GM18499 (cell line): ENCODE data around the gene MZB1.

Source experiments
- ATAC-seq: cut with Tn5 transposase; IDR thresholded peaks from one replicate; pipeline ENCODE4 v1.9.1; 2021; ENCODE audit warnings: moderate number of reproducible peaks; ENCODE audit not compliant: insufficient read depth, unreplicated experiment

MZB1 gene

DNA sequence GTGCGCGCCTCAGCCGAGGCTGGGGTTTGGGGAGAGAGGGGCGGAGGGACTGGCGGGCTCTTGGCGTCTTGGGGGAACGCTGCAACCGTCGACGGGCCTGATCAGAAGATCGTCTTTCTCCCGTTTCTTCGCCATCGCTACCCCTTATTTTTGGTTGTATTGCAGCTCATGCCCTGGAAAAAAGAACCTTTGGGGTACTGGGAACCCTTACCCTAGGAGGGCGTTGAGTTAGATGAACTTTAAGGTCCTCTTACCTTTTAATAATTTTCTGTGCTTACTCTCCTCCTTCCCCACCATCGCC lies 47.3 kb downstream of the MZB1 start:
- no peak for ATAC-seq

- ATAC-seq: peak; percentile 82
These were observed 47.9 kb downstream of the MZB1 start, which contains the start of gene PAIP2 for GRCh38 chr5:139341689-139342422. Gene PAIP2 (plus strand): TSS chr5:139341854. CDS start chr5:139363785, 21,931 bp downstream.

GRCh38 chr5:139341187-139341688 lies 48.5 kb downstream of the MZB1 start:
- ATAC-seq: no peak

GRCh38 chr5:139340051-139340450 lies 49.7 kb downstream of the MZB1 start:
- ATAC-seq: no peak
